Stimulated activated CD4-positive, alpha-beta T cell treated with anti-CD3 and anti-CD28 coated beads, Interleukin-4, amount 100 ng/mL, for 48 hours (primary cell): ENCODE data around the gene ARHGEF12.

Experiments used
- DNase-seq, 2 donors: peaks; one replicate each; pipeline ENCODE4 v3.0.0-alpha.2; 2020; ENCODE audit warnings: low read depth in 2 of 2

The ARHGEF12 gene

GRCh38 chr11:120342678-120343077, 6.5 kb downstream of the ARHGEF12 start:
- DNase-seq = no peak

- no peak for DNase-seq
These were observed 7.2 kb downstream of the ARHGEF12 start for GRCh38 chr11:120343429-120343828.

- DNase-seq = no peak
These were observed 8.2 kb downstream of the ARHGEF12 start for GRCh38 chr11:120344302-120345004.

- DNase-seq = no peak
These were observed 10.0 kb downstream of the ARHGEF12 start for GRCh38 chr11:120346233-120346632.

- DNase-seq = no peak
These were observed 14.4 kb downstream of the ARHGEF12 start for GRCh38 chr11:120350637-120351036.

- DNase-seq = no peak
These were observed 16.2 kb downstream of the ARHGEF12 start for GRCh38 chr11:120352405-120352804.

GRCh38 chr11:120354068-120354467, 17.9 kb downstream of the ARHGEF12 start:
- no peak for DNase-seq

- no peak for DNase-seq
These were observed 18.6 kb downstream of the ARHGEF12 start for GRCh38 chr11:120354779-120355178.

- DNase-seq = no peak
These were observed 21.4 kb downstream of the ARHGEF12 start for GRCh38 chr11:120357620-120358019.

GRCh38 chr11:120358729-120359128, 22.5 kb downstream of the ARHGEF12 start:
- DNase-seq = no peak

GRCh38 chr11:120363436-120363835, 27.2 kb downstream of the ARHGEF12 start:
- no peak for DNase-seq

GRCh38 chr11:120365512-120365911, 29.3 kb downstream of the ARHGEF12 start:
- no peak for DNase-seq

- DNase-seq = no peak
These were observed 36.1 kb downstream of the ARHGEF12 start for GRCh38 chr11:120372296-120372695.

- DNase-seq = no peak
These were observed 38.9 kb downstream of the ARHGEF12 start for GRCh38 chr11:120375076-120375475.

GRCh38 chr11:120376547-120377182, 40.5 kb downstream of the ARHGEF12 start:
- DNase-seq = no peak

GRCh38 chr11:120378474-120378873, 42.3 kb downstream of the ARHGEF12 start:
- DNase-seq = no peak

- DNase-seq = no peak
These were observed 45.2 kb downstream of the ARHGEF12 start for GRCh38 chr11:120381401-120381800.

GRCh38 chr11:120383518-120384155, 47.4 kb downstream of the ARHGEF12 start:
- no peak for DNase-seq

GRCh38 chr11:120384476-120384875, 48.3 kb downstream of the ARHGEF12 start:
- no peak for DNase-seq

- DNase-seq = no peak
These were observed 48.9 kb downstream of the ARHGEF12 start for GRCh38 chr11:120385110-120385509.

GRCh38 chr11:120385655-120386054, 49.4 kb downstream of the ARHGEF12 start:
- DNase-seq = no peak

- no peak for DNase-seq
These were observed 50.1 kb downstream of the ARHGEF12 start for GRCh38 chr11:120386318-120386717.

- no peak for DNase-seq
These were observed 50.7 kb downstream of the ARHGEF12 start for GRCh38 chr11:120386774-120387371.
